ENCODE results near the gene OLFM2. TPM values are rescaled to one million over a fixed set of nuclear protein-coding genes. Genes with fewer than 3 reads are reported as not detected.
A peak's percentile ranks its signal among the peaks of the same experiment; 100 is the strongest.

The OLFM2 gene
- total RNA-seq, 4 donors from 2014 or later: 51.5 to 114 (median 101) TPM

DNA sequence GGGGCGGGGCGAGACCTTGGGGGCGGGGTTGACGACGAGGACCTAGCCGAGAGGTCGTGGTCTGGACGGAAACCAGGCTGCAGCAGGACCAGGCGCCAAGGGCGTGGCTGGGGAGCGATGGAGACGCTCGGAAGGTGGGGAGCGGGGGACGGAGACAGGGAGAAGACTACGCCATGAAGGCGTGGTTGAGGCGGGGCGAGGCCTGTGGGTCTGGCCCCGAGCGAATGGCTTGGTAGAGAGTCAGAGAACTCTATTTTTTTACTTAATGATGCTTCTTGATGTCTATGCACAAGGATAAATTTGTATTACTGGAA lies 116.8 kb downstream of the OLFM2 start:
- TF ChIP-seq CTCF (IDR thresholded peaks at IDR 0.05) (no peak), POLR2AphosphoS5 (IDR thresholded peaks at IDR 0.05) (no peak), POLR2A (IDR thresholded peaks at IDR 0.05) (no peak), EP300 (IDR thresholded peaks at IDR 0.05) (no peak)
- peak overlapping the region; percentile 50 for H3K27ac ChIP-seq
- peak overlapping the region; percentile 68 for H3K4me3 ChIP-seq
- H3K27me3 ChIP-seq: no peaks in the 10 kb centered on the region
- 0% methylated on average over 7 of the region's 21 CpGs for WGBS
- no peaks in the 10 kb centered on the region for H3K9me3 ChIP-seq
- no peak for DNase-seq (ENCODE audit: low spot score in 2 of 2)
- H3K4me1 ChIP-seq: peaks cover 19% of the 10 kb centered on the region
- H3K36me3 ChIP-seq: no peaks in the 10 kb centered on the region

DNA sequence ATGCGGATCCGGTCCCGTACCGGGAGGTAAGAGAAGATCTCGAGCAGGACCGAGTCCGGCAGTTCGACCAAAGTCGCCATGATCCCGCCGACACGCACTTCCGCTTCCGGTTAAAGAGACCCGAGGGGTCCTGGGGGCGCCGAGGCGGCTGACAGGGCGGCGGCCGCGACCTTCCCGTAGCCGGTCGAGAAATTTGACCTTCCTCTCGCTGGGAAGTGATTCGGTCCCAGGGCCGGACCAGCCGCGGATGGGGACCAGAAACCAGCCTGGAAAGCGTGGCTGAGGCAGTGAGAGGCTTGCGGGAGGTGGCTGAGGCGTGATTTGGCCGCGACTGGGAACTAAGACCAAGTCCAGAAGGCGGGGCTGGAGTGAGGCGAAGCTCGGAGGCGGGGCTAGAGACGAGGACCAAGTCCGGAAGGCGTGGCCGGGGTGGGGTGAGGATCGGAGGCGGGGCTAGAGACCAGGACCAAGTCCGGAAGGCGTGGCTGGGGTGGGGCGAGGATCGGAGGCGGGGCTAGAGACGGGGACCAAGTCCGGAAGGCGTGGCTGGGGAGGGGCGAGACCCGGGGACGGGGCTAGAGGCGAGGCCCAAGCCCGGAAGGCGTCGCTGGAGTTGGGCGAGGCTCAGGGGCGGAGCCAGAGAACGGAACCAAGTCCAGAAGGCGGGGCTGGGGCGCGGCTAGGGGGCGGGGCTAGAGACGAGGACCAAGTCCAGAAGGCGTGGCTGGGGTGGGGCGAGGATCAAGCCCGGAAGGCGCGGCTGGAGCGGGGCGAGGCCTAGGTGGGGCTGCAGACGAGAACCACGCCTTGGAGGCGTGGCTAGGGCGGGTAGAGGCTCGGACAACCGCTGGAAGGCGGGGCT lies 117.3 kb downstream of the OLFM2 start, which contains the start of gene FBXL12:
Gene FBXL12, minus strand, starts transcription at position 346 of the 862 bp plus-strand sequence. Its CDS starts 266 bp downstream, at position 80.
- Histone ChIP-seq H3K27ac (peak within 1 kb of the TSS; percentile 94), H3K36me3 (peaks cover 2% of the 10 kb centered on the region), H3K4me1 (peaks cover 19% of the 10 kb centered on the region), H3K9me3 (no peaks in the 10 kb centered on the region), H3K4me3 (peak within 1 kb of the TSS; percentile 68), H3K27me3 (no peaks in the 10 kb centered on the region)
- peak; percentile 100 for DNase-seq (ENCODE audit: low spot score in 2 of 2)
- under 1% methylated on average over 60 of the region's 82 CpGs for WGBS
- TF ChIP-seq POLR2A (IDR thresholded peaks at IDR 0.05) (peak in 1 of 2 donors; percentile 78), CTCF (IDR thresholded peaks at IDR 0.05) (no peak), POLR2AphosphoS5 (IDR thresholded peaks at IDR 0.05) (peak in 2 of 3 donors; percentile 44 to 77), EP300 (IDR thresholded peaks at IDR 0.05) (no peak)

GRCh38 chr19:9818175-9818733 lies 118.1 kb downstream of the OLFM2 start:
- H3K36me3 ChIP-seq: peaks cover 7% of the 10 kb centered on the region
- peak overlapping the region; percentile 94 for H3K27ac ChIP-seq
- peak overlapping the region; percentile 68 for H3K4me3 ChIP-seq
- 19% methylated on average over 7 of the region's 39 CpGs for WGBS
- no peak for DNase-seq (ENCODE audit: low spot score in 2 of 2)
- H3K27me3 ChIP-seq: no peaks in the 10 kb centered on the region
- H3K9me3 ChIP-seq: no peaks in the 10 kb centered on the region
- TF ChIP-seq EP300 (IDR thresholded peaks at IDR 0.05) (no peak), POLR2AphosphoS5 (IDR thresholded peaks at IDR 0.05) (no peak), CTCF (IDR thresholded peaks at IDR 0.05) (no peak), POLR2A (IDR thresholded peaks at IDR 0.05) (no peak)
- peaks cover 19% of the 10 kb centered on the region for H3K4me1 ChIP-seq

DNA sequence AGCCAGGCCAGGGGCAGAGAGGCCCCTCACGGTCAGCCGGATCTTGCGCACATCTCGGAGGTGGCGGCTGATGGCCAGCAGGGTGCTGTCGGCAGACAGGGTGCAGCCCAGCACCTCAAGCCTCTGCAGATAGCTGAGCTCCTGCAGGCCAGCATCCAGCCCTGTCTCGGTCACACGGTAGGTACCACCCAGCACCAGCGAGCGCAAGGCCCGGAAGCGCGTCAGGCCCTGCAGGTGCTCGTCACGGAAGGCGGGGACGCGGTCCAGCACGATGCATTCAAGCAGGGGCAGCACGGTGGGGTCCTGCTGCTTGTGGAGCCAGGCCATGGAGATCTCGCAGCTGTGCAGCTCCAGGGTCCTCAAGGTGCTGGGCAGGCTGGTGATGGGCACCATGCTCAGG lies 125.2 kb downstream of the OLFM2 start:
- Histone ChIP-seq H3K27me3 (no peaks in the 10 kb centered on the region), H3K36me3 (peaks cover 51% of the 10 kb centered on the region), H3K9me3 (no peaks in the 10 kb centered on the region), H3K4me3 (no peak overlapping the region), H3K27ac (no peak overlapping the region), H3K4me1 (no peaks in the 10 kb centered on the region)
- DNase-seq (ENCODE audit: low spot score in 2 of 2): no peak
- TF ChIP-seq CTCF (IDR thresholded peaks at IDR 0.05) (no peak), EP300 (IDR thresholded peaks at IDR 0.05) (no peak), POLR2AphosphoS5 (IDR thresholded peaks at IDR 0.05) (no peak), POLR2A (IDR thresholded peaks at IDR 0.05) (no peak)
- 97% methylated on average over 5 of the region's 21 CpGs for WGBS

Measured in suprapubic skin (tissue), 4 donors.